ENCODE measurements around the gene CENPF.

DNA sequence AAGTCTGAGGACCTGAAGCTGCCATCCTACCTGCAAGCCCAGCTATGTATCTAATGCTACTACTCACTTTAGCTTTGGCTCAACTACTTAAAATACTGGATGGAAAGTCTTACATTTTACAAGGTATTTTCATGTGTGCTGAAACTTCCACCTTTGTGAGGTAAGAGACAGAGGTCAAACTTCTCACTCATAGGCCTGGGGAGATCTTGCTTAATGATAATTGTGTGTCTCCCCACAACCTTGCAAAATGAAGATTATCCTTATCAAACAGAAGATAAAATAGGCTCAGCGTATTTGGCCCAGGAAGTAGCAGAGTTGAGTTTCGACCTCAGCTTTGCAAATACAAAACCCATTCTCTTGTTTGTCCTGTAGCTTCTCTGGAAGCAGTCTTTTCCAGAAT is 63.7 kb downstream of the CENPF start:
- TF ChIP-seq CTCF (conservative IDR thresholded peaks at IDR 0.05 in 1 of 2, IDR thresholded peaks at IDR 0.05 in 1 of 2; ENCODE audit: extremely low read depth in 1 of 2, insufficient read depth in 1 of 2, low read depth in 1 of 2, low read length in 2 of 2): no peak
- no peak for TF ChIP-seq EZH2 (IDR thresholded peaks at IDR 0.05; ENCODE audit: borderline replicate concordance, low read length)
